Putamen (tissue), 1 donor: ENCODE results near the gene TNFRSF11A.
A peak's percentile ranks its signal among the peaks of the same experiment; 100 is the strongest.

Source experiments
- DNase-seq: peaks from one replicate; pipeline ENCODE4 v3.0.0-alpha.2; 2016; ENCODE audit warnings: low spot score

Gene TNFRSF11A

GRCh38 chr18:62418258-62418657 is 93.1 kb downstream of the TNFRSF11A start:
- no peak for DNase-seq

- DNase-seq, result no peak
Observed at GRCh38 chr18:62420151-62420512, 95.0 kb downstream of the TNFRSF11A start.

- DNase-seq, result no peak
Observed at GRCh38 chr18:62420513-62421209, 95.6 kb downstream of the TNFRSF11A start.

GRCh38 chr18:62425465-62426190 is 100.5 kb downstream of the TNFRSF11A start:
- DNase-seq, result peak; percentile 86

GRCh38 chr18:62426191-62426488 is 101.0 kb downstream of the TNFRSF11A start:
- no peak for DNase-seq

GRCh38 chr18:62432176-62432575 is 107.1 kb downstream of the TNFRSF11A start:
- no peak for DNase-seq

- no peak for DNase-seq
Observed at GRCh38 chr18:62434798-62435197, 109.7 kb downstream of the TNFRSF11A start.

- DNase-seq, result no peak
Observed at GRCh38 chr18:62435435-62436031, 110.4 kb downstream of the TNFRSF11A start.

GRCh38 chr18:62436636-62437234 is 111.6 kb downstream of the TNFRSF11A start:
- DNase-seq, result no peak

GRCh38 chr18:62437235-62438017 is 112.3 kb downstream of the TNFRSF11A start:
- DNase-seq, result no peak

GRCh38 chr18:62438018-62438329 is 112.9 kb downstream of the TNFRSF11A start:
- DNase-seq, result no peak

- no peak for DNase-seq
Observed at GRCh38 chr18:62438402-62438801, 113.3 kb downstream of the TNFRSF11A start.

- no peak for DNase-seq
Observed at GRCh38 chr18:62438866-62439265, 113.8 kb downstream of the TNFRSF11A start.
